ENCODE measurements around the gene RAPGEF4.

The RAPGEF4 gene

GRCh38 chr2:172977270-172978062, 241.8 kb downstream of the RAPGEF4 start:
- DNase-seq = no peak

- DNase-seq = no peak
These were observed 242.4 kb downstream of the RAPGEF4 start for GRCh38 chr2:172978063-172978383.

DNA sequence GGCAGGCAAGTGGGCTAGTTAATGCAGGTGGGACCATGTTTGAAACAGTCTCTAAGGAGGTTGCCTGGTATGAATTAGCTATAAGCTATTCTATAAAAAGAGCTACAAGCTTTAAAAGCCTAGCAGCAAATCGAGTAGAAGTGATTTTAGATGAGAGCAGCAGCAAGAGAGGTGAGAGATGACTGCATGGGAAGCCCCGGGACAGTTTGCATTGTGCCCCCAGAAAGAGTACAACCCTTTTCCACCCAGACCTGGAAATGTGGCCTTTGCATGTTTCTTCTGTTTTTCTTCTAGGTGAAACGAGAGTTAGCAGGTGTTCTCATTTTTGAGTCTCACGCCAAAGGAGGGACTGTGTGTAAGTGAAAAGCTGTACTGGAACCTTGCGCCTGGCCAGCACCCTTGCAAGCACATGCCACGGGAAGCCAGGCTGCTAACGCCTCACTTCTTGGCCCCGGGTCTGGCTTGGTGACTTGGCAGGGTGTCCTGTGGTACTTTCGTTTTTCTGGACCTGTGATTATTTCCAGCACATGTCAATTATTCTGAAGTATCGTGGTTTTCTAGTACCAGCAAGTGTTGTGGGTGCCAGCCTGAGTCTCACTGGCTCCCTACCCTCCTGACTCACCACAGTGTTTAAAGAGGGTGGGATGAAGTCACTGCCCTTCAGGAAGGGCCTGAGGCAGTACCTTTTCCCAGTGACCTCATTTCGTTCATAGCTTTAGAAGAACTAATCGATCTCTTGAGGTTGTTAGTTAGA, 249.7 kb downstream of the RAPGEF4 start:
- no peak for DNase-seq

GRCh38 chr2:172986040-172986439, 250.4 kb downstream of the RAPGEF4 start:
- no peak for DNase-seq

GRCh38 chr2:172988728-172989127, 253.1 kb downstream of the RAPGEF4 start:
- no peak for DNase-seq

DNA sequence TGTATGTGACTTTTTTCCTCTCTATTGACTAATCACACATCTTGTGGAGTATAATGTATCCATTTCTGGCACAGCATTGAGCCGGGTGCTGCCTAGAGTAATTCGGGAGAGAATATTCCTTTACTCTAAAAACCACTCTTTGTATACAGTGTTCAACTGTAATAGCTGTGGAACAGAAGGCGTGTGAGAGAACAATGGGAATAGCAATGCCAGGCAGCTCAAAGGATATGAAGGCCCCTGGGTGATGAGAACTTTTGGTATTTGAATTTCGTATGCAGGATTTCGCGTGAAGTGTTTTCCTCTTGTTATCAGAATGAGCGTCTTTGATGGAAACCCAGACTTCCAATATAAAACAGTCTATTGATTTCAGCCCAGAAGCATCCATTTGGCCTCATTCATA, 255.4 kb downstream of the RAPGEF4 start:
- no peak for DNase-seq

DNA sequence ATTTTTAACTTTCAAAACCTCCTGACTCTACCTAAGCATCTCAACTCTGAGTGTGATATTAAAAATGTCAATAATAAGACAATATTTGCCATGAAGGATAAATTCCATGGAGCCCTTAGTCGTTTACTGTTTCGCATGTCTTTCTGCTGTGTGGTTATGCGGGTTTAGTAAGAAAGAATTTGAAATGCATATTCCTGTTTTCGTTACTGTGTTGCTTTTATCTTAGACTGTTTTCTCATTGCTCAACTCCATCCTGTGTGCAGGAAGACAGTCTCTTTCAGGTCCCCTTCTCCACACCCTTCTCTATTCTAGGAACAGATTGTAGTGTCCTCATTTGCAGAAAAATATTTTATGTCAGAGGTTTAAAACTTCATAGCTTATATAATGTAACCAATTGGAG, 257.5 kb downstream of the RAPGEF4 start:
- DNase-seq = no peak

DNA sequence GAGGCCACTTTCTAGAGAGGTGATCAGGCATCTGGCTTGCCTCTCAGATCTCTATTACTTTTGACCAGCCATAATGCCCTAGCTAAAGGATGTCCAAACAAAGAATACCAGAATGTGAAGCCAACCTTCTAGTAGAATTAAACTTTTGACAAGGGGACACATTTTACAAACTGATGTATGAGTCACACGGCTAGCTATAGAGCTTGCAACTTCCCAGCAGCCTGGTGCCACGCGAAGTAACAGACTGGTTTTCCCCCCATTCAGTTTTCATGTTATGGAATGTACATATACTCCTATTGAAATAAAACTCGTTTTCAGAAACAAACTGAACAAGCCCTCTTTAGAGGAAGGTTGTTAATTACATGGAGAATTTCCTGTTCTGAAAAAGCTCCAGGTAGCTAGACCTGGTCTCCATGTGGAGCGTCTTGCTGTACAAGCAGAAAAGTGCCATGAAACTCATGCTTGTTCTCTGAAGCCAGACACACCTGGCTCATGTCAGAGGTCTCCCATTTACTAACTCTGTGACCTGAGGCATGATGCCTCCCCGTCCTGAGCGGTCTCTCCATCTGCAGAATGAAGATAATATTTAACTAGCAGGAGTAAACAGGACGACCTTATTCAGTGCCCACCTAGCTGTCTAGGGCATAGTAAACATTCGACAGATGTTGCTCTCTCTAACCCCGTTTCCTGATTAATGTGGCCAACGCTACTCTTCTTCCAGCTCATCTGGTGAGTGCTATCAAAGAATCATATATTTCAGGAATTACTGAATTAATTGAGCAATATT, 258.5 kb downstream of the RAPGEF4 start:
- no peak for DNase-seq

GRCh38 chr2:172994864-172995263, 259.2 kb downstream of the RAPGEF4 start:
- no peak for DNase-seq

- no peak for DNase-seq
These were observed 259.9 kb downstream of the RAPGEF4 start for GRCh38 chr2:172995323-172996244.

DNA sequence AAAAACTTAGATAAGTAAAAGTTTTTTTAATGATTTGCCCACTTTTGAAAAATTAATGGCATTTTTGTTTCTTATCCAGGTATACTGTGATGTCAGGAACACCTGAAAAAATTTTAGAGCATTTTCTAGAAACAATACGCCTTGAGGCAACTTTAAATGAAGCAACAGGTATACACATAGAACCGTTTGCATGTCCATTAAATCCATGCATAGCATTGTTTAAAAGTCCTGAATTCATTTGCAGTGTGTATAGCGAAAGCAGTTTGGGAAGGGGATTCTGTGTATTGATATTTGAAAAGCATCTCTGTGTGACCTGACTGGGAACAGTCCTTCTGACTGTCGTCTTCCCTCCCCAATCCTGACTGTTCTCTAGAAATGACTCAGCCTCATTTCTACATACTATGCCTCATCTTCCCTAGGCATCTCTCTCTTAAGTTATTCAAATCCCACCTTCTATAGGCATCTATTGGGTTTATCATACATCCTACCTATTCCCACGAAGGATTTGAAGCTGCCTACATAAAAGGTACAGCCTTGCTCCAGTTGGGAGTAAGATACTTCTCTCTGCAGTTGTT, 260.8 kb downstream of the RAPGEF4 start:
- DNase-seq = no peak

GRCh38 chr2:172997031-172997430, 261.4 kb downstream of the RAPGEF4 start:
- no peak for DNase-seq

DNA sequence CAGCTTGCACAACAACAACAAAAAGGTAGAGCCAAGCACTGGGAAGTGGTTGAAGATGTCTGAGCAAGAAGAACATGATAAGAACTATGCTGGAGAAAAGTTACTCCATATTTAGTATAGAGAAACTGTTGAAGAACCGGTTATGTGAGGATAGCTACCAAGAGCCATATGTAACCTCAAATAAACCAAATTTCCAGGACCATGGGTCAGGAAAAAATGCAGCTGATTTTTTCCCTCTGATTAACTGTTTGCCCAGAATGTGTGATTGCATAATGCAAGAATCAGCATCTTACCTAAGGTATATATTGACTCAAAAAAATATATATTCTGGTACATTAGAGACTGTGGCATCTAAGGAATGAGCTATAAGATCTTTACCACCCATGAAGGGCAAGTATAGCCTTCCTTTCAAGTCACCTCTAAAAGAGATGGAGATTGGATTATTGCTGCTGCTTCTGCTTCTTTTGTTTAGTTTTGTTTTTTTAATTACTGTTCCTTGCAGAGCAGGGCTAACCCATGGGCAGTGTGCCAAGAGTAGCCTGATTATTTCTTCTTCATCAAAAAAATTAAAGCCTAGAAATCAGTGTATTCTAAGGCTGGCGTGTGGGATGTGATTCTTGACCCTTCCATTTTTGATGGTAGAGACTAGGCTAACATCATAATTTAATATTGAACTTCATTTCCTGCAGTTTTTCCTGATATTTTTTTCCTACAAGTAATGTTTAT, 263.1 kb downstream of the RAPGEF4 start:
- DNase-seq = no peak

- no peak for DNase-seq
These were observed 264.2 kb downstream of the RAPGEF4 start for GRCh38 chr2:172999641-173000386.

GRCh38 chr2:173001664-173002604, 266.3 kb downstream of the RAPGEF4 start:
- DNase-seq = no peak

DNA sequence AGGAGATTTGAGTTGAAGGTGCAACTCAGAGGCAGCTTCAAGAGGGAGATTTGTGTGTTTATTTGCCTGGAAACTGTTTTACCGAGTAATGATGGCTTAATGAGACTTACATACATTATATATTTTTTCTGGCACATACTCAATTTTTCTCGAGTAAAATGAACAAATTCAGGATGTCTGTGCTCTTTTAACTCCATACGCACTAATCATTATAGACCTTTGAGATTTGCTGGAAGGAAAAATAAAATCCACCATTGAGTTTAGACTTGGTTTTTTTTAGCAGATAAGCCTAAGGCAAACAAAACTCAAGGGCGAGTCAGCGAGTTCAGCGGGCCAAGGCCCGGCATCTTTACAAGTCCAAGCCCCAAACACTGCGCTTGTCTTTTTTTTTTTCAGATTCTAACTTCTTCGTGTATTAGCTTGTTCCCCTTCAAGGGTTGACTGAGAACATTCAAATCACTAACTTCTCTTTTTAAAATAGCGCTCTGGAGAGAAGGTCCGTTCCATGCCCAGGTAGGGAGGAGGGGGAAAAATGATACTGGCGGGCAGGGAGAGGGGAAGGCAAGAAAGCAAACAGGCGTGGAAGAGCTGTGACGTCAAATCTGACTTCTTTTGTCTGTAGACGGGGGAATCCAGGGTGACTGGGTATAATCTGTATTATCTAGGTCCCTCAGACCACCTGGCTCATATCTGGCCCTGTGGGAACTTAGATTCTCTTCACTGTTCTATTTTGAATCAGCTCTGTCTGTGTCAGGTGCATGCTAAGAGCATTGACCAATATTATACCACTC, 267.3 kb downstream of the RAPGEF4 start:
- DNase-seq = no peak

DNA sequence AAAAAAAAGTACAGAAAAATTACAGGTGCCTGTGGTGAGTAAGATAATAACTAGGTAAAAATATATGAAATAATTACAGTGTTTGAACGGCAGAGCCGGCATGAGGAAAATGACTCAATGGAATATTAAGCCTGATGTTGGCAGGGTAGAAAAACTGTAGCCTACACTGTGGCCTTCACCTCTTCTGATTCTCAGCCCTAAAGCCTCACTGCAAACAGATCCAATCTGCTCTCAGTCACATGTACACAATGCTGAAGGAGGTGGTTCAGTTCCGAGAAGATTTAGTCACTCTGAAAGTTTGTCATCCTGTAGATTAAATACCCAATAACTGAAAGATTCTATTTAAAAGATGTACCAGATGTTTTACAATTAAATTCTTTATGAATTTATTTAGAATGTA, 273.1 kb downstream of the RAPGEF4 start:
- DNase-seq = no peak

- DNase-seq = no peak
These were observed 274.6 kb downstream of the RAPGEF4 start for GRCh38 chr2:173010233-173010632.

DNA sequence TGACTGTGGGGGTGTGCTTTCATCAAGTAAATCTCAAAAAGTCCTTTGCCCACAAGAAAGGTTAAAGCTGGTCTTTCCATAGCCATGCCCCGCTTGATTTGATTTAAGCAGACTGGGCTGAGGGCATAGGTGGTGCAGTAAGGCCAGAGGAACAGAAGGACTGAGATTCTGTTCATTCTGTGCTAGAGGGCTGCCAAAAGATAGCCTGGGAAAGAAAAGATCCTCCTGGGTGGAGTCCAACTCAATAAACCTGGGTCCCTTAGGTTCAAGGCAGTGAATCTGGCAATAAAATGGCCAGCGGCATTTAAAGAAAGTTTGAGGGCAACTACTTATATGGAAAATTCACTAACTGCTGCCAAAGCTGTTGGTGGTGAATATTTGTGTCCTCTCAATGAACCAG, 280.8 kb downstream of the RAPGEF4 start:
- DNase-seq = no peak

All from NCI-H1048 (cell line).